ENCODE results near the gene MRPL44.

The MRPL44 gene

DNA sequence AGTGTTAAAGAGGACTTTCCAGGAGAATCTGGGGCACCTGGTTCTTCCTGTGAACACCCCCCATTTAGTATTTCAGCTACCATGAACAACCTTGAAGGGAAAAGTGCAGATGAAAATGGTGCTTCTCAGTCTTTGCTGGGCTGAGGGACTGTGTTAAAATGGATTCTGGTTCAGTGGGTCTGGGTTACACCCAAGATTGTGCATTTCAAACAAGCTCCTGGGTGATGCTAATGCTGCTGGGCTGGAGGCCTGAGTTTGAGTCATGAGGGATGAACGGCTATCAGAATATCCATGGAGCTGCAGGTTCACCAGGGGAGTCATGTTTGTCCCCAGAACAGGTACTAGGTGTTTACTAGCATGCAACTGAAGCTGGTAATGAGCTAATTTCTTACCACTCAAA, 24.0 kb downstream of the MRPL44 start:
- Histone ChIP-seq H3K27me3 (ENCODE audit: insufficient read depth, poor library complexity, severe bottlenecking) (no peaks in the 10 kb centered on the region), H3K27ac (replicated peaks) (no peak overlapping the region), H3K4me3 (replicated peaks; ENCODE audit: insufficient read depth, low read length) (no peak overlapping the region)
- no peak for DNase-seq (ENCODE audit: low read depth in 1 of 2, low spot score in 1 of 2)
- TF ChIP-seq, protein P1, sequence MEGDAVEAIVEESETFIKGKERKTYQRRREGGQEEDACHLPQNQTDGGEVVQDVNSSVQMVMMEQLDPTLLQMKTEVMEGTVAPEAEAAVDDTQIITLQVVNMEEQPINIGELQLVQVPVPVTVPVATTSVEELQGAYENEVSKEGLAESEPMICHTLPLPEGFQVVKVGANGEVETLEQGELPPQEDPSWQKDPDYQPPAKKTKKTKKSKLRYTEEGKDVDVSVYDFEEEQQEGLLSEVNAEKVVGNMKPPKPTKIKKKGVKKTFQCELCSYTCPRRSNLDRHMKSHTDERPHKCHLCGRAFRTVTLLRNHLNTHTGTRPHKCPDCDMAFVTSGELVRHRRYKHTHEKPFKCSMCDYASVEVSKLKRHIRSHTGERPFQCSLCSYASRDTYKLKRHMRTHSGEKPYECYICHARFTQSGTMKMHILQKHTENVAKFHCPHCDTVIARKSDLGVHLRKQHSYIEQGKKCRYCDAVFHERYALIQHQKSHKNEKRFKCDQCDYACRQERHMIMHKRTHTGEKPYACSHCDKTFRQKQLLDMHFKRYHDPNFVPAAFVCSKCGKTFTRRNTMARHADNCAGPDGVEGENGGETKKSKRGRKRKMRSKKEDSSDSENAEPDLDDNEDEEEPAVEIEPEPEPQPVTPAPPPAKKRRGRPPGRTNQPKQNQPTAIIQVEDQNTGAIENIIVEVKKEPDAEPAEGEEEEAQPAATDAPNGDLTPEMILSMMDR (IDR thresholded peaks at IDR 0.05; ENCODE audit: insufficient read depth, low read length): no peak
- TF ChIP-seq POLR2AphosphoS5 (IDR thresholded peaks at IDR 0.05; ENCODE audit: low read depth) (no peak), SPI1 (IDR thresholded peaks at IDR 0.05; ENCODE audit: borderline replicate concordance, low read depth) (no peak), GABPA (IDR thresholded peaks at IDR 0.05; ENCODE audit: low read depth) (no peak)
- TF ChIP-seq, protein P2, sequence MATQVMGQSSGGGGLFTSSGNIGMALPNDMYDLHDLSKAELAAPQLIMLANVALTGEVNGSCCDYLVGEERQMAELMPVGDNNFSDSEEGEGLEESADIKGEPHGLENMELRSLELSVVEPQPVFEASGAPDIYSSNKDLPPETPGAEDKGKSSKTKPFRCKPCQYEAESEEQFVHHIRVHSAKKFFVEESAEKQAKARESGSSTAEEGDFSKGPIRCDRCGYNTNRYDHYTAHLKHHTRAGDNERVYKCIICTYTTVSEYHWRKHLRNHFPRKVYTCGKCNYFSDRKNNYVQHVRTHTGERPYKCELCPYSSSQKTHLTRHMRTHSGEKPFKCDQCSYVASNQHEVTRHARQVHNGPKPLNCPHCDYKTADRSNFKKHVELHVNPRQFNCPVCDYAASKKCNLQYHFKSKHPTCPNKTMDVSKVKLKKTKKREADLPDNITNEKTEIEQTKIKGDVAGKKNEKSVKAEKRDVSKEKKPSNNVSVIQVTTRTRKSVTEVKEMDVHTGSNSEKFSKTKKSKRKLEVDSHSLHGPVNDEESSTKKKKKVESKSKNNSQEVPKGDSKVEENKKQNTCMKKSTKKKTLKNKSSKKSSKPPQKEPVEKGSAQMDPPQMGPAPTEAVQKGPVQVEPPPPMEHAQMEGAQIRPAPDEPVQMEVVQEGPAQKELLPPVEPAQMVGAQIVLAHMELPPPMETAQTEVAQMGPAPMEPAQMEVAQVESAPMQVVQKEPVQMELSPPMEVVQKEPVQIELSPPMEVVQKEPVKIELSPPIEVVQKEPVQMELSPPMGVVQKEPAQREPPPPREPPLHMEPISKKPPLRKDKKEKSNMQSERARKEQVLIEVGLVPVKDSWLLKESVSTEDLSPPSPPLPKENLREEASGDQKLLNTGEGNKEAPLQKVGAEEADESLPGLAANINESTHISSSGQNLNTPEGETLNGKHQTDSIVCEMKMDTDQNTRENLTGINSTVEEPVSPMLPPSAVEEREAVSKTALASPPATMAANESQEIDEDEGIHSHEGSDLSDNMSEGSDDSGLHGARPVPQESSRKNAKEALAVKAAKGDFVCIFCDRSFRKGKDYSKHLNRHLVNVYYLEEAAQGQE (IDR thresholded peaks at IDR 0.05; ENCODE audit: insufficient replicate concordance, low read depth): no peak

DNA sequence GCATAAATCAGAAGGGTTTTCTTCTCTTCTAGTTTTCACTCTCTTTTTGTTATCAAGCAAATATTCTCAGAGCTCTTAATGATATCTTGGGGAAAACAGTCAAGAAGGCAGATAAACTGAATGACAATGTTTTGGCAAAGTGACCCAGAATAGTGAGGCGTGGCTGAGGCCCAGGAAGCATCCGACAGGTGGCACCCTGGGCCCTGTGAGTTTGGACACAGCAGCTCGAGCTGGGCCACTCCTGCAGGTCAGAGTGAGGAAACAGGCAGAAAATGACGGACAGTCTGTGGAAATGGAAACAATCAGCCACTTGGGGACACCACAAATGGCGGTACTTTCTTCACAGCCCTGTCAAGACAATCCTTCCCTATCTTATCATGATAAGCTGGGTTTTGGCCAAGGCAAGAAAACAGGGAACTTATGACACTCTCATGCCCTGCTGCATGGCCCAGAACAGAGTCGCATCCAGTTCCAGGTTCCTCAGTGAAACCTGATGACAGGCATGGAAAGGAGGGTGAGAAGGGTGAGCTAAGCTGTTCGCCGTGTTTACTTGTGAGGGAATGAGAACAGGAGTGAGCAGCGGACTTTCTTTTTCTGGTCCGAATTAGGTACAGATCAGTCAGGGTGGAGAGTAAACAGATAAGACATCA, 32.1 kb downstream of the MRPL44 start:
- no peak overlapping the region for H3K4me3 ChIP-seq (replicated peaks; ENCODE audit: insufficient read depth, low read length)
- TF ChIP-seq SPI1 (IDR thresholded peaks at IDR 0.05; ENCODE audit: borderline replicate concordance, low read depth) (no peak), POLR2AphosphoS5 (IDR thresholded peaks at IDR 0.05; ENCODE audit: low read depth) (no peak)
- TF ChIP-seq, protein P2 (IDR thresholded peaks at IDR 0.05; ENCODE audit: insufficient replicate concordance, low read depth): no peak
- TF ChIP-seq, protein P1 (IDR thresholded peaks at IDR 0.05; ENCODE audit: insufficient read depth, low read length): no peak
- no peaks in the 10 kb centered on the region for H3K27me3 ChIP-seq (ENCODE audit: insufficient read depth, poor library complexity, severe bottlenecking)
- DNase-seq (ENCODE audit: low read depth in 1 of 2, low spot score in 1 of 2): no peak
- no peak overlapping the region for H3K27ac ChIP-seq (replicated peaks)

DNA sequence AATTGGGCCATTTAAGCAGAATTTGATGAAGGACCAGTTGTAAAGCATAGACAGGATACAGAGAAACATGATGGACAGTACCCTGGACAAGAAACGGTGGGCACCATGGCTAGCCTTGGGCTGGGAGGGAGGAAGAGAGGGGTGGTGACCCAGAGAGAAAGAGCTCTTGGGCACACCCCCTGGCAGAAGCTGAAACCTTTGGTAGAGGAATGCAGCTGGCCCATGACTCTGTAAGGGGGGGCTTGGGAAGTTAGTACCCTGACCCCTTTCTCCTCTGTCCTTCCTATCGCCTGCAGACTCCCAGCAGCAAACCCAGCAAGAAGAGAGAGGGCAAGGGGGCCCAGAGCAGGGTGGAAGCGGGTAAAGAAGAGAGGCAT, 32.6 kb downstream of the MRPL44 start:
- H3K4me3 ChIP-seq (replicated peaks; ENCODE audit: insufficient read depth, low read length): no peak overlapping the region
- TF ChIP-seq SPI1 (IDR thresholded peaks at IDR 0.05; ENCODE audit: borderline replicate concordance, low read depth): no peak
- no peak overlapping the region for H3K27ac ChIP-seq (replicated peaks)
- DNase-seq (ENCODE audit: low read depth in 1 of 2, low spot score in 1 of 2): no peak
- no peaks in the 10 kb centered on the region for H3K27me3 ChIP-seq (ENCODE audit: insufficient read depth, poor library complexity, severe bottlenecking)

DNA sequence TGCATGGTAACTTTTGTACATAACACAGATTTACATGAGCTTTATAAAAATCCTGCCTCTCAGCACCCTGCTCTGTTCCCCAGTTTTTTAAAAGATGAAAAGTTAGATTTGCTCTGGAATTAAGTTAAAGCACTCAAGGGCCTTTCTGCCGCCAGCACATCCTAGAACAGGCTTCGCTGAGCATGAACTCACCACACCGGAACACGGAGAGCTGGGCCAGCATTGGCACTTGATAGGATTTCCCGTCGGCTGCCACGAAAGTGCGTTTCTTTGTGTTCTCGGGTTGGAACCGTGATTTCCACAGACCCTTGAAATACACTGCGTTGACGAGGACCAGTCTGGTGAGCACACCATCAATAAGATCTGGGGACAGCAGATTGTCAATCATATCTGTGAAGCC, 34.3 kb downstream of the MRPL44 start:
- no peak overlapping the region for H3K27ac ChIP-seq (replicated peaks)
- DNase-seq (ENCODE audit: low read depth in 1 of 2, low spot score in 1 of 2): no peak
- H3K4me3 ChIP-seq (replicated peaks; ENCODE audit: insufficient read depth, low read length): no peak overlapping the region
- TF ChIP-seq, protein P2 (IDR thresholded peaks at IDR 0.05; ENCODE audit: insufficient replicate concordance, low read depth): no peak
- TF ChIP-seq, protein P1 (IDR thresholded peaks at IDR 0.05; ENCODE audit: insufficient read depth, low read length): no peak
- TF ChIP-seq POLR2AphosphoS5 (IDR thresholded peaks at IDR 0.05; ENCODE audit: low read depth) (no peak), SPI1 (IDR thresholded peaks at IDR 0.05; ENCODE audit: borderline replicate concordance, low read depth) (no peak), GABPA (IDR thresholded peaks at IDR 0.05; ENCODE audit: low read depth) (no peak)
- no peaks in the 10 kb centered on the region for H3K27me3 ChIP-seq (ENCODE audit: insufficient read depth, poor library complexity, severe bottlenecking)

Measured in HL-60 (cell line).